Fibroblast of lung (primary cell): Measurements from ENCODE around the gene FERMT2. TPM values are rescaled to one million over a fixed set of nuclear protein-coding genes. Genes with fewer than 3 reads are reported as not detected.

ENCODE experiments used
- DNase-seq, 2 donors: peaks; one replicate each; pipeline versions ENCODE4 v3.0.0 to v3.0.0-alpha.2; 2010; ENCODE audit warnings: low read depth in 2 of 2
- H2AFZ ChIP-seq: 2 replicates; pipeline ENCODE4 v1.5.1; 2012; ENCODE audit warnings: low read length, control low read depth, inconsistent platforms
- H3K27ac ChIP-seq: 2 replicates; pipeline ENCODE4 v1.5.1; 2011; ENCODE audit warnings: low read length, control low read depth; ENCODE audit not compliant: insufficient read depth
- H3K27me3 ChIP-seq: 2 replicates; pipeline ENCODE4 v1.5.1; 2011; ENCODE audit warnings: mild to moderate bottlenecking, low read length; ENCODE audit not compliant: control insufficient read depth, insufficient read depth
- H3K36me3 ChIP-seq: 2 replicates; pipeline ENCODE4 v1.5.1; 2011; ENCODE audit warnings: low read length; ENCODE audit not compliant: control insufficient read depth, insufficient read depth
- H3K4me1 ChIP-seq: 2 replicates; pipeline ENCODE4 v1.5.1; 2011; ENCODE audit warnings: low read length; ENCODE audit not compliant: control insufficient read depth, insufficient read depth; ENCODE audit errors: extremely low read depth
- H3K4me2 ChIP-seq: 2 replicates; pipeline ENCODE4 v1.5.1; 2011; ENCODE audit warnings: low read length, control low read depth; ENCODE audit not compliant: insufficient read depth; ENCODE audit errors: extremely low read depth
- H3K4me3 ChIP-seq, 4 experiments: fragments of 200-600 bp in 1 of 4; sonication (generic) in 1 of 4; replicated peaks in 1 of 4; 2 replicates each; pipeline ENCODE4 v1.5.1; 2011 to 2016; ENCODE audit warnings: low read length in 4 of 4, low read depth in 3 of 4, mild to moderate bottlenecking in 3 of 4, control low read depth in 2 of 4, inconsistent platforms in 1 of 4, mixed read lengths in 1 of 4; ENCODE audit not compliant: insufficient read depth in 1 of 4; ENCODE audit errors: control extremely low read depth in 1 of 4
- H3K79me2 ChIP-seq: 2 replicates; pipeline ENCODE4 v1.5.1; 2012; ENCODE audit warnings: mild to moderate bottlenecking, low read length, inconsistent platforms; ENCODE audit not compliant: control insufficient read depth, insufficient read depth
- H3K9ac ChIP-seq: 2 replicates; pipeline ENCODE4 v1.5.1; 2011; ENCODE audit warnings: mild to moderate bottlenecking, low read length, control low read depth; ENCODE audit not compliant: insufficient read depth
- H3K9me3 ChIP-seq: 2 replicates; pipeline ENCODE4 v1.5.1; 2012; ENCODE audit warnings: low read depth, low read length; ENCODE audit not compliant: control insufficient read depth, insufficient read depth
- H4K20me1 ChIP-seq: 2 replicates; pipeline ENCODE4 v1.5.1; 2011; ENCODE audit warnings: low read length; ENCODE audit not compliant: control insufficient read depth, insufficient read depth; ENCODE audit errors: extremely low read depth
- EZH2 ChIP-seq: IDR thresholded peaks from 2 replicates; pipeline ENCODE4 v1.5.1; 2012; ENCODE audit warnings: low read length, control low read depth, mild to moderate bottlenecking; ENCODE audit errors: missing control alignments
- polyA plus RNA-seq, 2 donors: library from polyadenylated mRNA; depleted of rRNA in 1 of 2; stranded (reverse) in 1 of 2; unstranded in 1 of 2; fragments of >200 nt; gene quantifications; 2 replicates each; pipeline ENCODE4 v1.2.1, GENCODE V29; 2011 to 2012; ENCODE audit warnings: missing spikeins in 1 of 2
- total RNA-seq: library from RNA; depleted of rRNA; stranded (reverse); fragments of >200 nt; gene quantifications from 2 replicates; pipeline ENCODE4 v1.2.1, GENCODE V29; 2014
- TF ChIP-seq, protein P1 (sequence below), 2 donors: IDR thresholded peaks in 1 of 2; conservative IDR thresholded peaks in 1 of 2; 1 replicate in 1 of 2; 2 replicates in 1 of 2; pipeline ENCODE4 v1.5.1; 2011 to 2012; ENCODE audit warnings: low read length in 2 of 2, control low read depth in 1 of 2, inconsistent platforms in 1 of 2, low read depth in 1 of 2, mild to moderate bottlenecking in 1 of 2

The FERMT2 gene
- total and polyA plus RNA-seq, 2 donors (not counting 1 experiment from before 2014, with no cell fraction given), result 111 to 439 TPM

DNA sequence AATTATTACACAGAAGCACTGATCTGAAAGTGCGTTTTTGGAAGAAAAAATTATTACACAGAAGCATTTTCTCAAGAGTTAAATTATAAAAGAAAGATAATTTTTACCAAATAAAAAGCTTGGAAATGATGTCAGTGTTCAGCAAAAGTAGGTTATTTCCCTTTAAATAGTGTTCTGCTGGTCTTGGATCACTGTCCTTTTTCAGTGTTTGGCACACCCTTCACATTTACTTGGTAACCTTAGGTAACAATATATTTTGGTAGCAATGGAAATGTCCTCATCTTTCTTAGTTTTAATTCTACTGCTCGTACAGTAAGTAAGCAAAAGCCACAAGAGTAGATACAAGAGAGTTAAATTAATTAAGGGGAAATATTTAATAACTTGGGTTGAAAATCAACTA lies 40.3 kb downstream of the FERMT2 start:
- H3K4me3 ChIP-seq, result no peak overlapping the region
- H3K9me3 ChIP-seq, result no peaks in the 10 kb centered on the region
- H3K4me1 ChIP-seq, result peaks cover 13% of the 10 kb centered on the region
- H3K36me3 ChIP-seq, result peaks cover 4% of the 10 kb centered on the region
- H3K27ac ChIP-seq, result no peak overlapping the region
- DNase-seq, result no peak
- TF ChIP-seq EZH2, result no peak
- TF ChIP-seq, protein P1, sequence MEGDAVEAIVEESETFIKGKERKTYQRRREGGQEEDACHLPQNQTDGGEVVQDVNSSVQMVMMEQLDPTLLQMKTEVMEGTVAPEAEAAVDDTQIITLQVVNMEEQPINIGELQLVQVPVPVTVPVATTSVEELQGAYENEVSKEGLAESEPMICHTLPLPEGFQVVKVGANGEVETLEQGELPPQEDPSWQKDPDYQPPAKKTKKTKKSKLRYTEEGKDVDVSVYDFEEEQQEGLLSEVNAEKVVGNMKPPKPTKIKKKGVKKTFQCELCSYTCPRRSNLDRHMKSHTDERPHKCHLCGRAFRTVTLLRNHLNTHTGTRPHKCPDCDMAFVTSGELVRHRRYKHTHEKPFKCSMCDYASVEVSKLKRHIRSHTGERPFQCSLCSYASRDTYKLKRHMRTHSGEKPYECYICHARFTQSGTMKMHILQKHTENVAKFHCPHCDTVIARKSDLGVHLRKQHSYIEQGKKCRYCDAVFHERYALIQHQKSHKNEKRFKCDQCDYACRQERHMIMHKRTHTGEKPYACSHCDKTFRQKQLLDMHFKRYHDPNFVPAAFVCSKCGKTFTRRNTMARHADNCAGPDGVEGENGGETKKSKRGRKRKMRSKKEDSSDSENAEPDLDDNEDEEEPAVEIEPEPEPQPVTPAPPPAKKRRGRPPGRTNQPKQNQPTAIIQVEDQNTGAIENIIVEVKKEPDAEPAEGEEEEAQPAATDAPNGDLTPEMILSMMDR (conservative IDR thresholded peaks at IDR 0.05 in 1 of 2, IDR thresholded peaks at IDR 0.05 in 1 of 2; ENCODE audit: low read depth in 1 of 2, low read length in 2 of 2), result no peak
- H3K9ac ChIP-seq, result no peak overlapping the region
- H3K79me2 ChIP-seq, result peaks cover 84% of the 10 kb centered on the region
- no peaks in the 10 kb centered on the region for H3K27me3 ChIP-seq
- H4K20me1 ChIP-seq, result no peaks in the 10 kb centered on the region
- no peak overlapping the region for H3K4me2 ChIP-seq
- no peak overlapping the region for H2AFZ ChIP-seq

DNA sequence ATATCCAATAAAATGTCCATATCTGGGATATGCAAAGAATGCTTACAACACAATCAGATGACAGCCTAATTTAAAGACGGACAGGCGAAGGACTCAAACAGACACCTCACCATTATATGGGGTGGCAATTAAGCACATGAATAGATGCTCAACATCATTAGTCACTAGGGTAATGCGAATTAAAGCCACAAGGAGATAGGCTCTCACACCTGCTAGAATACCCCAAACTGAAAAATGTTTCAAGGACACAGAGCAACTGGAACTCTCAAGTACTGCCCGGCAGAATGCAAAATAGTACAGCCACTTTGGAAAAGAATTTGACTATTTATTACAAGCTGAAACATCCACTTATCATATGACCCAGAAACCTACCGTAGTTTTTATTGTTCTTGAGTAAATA lies 42.9 kb downstream of the FERMT2 start:
- Histone ChIP-seq H2AFZ (no peak overlapping the region), H3K9ac (no peak overlapping the region), H3K4me2 (no peak overlapping the region), H3K36me3 (peaks cover 3% of the 10 kb centered on the region), H3K4me1 (peaks cover 19% of the 10 kb centered on the region), H3K27me3 (no peaks in the 10 kb centered on the region), H3K4me3 (no peak overlapping the region), H4K20me1 (no peaks in the 10 kb centered on the region), H3K27ac (no peak overlapping the region), H3K9me3 (no peaks in the 10 kb centered on the region), H3K79me2 (peaks cover 83% of the 10 kb centered on the region)
- no peak for DNase-seq
- TF ChIP-seq, protein P1 (conservative IDR thresholded peaks at IDR 0.05 in 1 of 2, IDR thresholded peaks at IDR 0.05 in 1 of 2; ENCODE audit: low read depth in 1 of 2, low read length in 2 of 2), result no peak
- TF ChIP-seq EZH2, result no peak

DNA sequence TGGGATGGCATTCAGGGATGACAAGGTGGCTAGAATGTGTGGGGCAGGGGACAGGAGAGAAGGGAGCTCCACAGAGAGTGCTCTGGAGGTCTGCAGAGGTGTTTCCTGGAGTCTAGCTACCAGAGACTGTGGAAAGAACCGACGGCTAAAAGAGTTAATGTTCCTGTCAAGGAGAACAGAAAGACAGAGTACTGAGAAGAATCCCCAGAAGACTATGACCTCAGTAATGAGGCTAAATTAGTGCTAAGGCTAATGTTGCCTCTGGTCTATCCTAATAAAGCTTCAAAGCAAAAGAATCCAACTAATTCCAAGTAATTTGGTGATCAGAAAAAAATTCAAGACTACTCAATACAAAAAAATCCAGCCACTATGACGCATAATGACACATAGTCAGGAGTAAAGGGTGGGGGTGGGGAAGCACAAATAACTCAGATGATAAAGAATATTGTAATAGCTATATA lies 44.7 kb downstream of the FERMT2 start:
- Histone ChIP-seq H3K4me1 (peaks cover 19% of the 10 kb centered on the region), H3K79me2 (peaks cover 84% of the 10 kb centered on the region), H3K9ac (no peak overlapping the region), H3K4me2 (peak overlapping the region; percentile 65), H3K27me3 (no peaks in the 10 kb centered on the region), H2AFZ (no peak overlapping the region), H3K27ac (peak overlapping the region; percentile 92), H3K9me3 (no peaks in the 10 kb centered on the region), H3K36me3 (peaks cover 9% of the 10 kb centered on the region), H3K4me3 (peak overlapping the region in 3 of 4 experiments; percentile 14 to 36 (median 32)), H4K20me1 (no peaks in the 10 kb centered on the region)
- TF ChIP-seq EZH2, result no peak
- TF ChIP-seq, protein P1 (conservative IDR thresholded peaks at IDR 0.05 in 1 of 2, IDR thresholded peaks at IDR 0.05 in 1 of 2; ENCODE audit: low read depth in 1 of 2, low read length in 2 of 2), result no peak
- DNase-seq, result peak; percentile 91 to 94
